Esophagus mucosa (tissue), 1 donor: ENCODE measurements around the gene RABEP2. TPM values are rescaled to one million over a fixed set of nuclear protein-coding genes. Genes with fewer than 3 reads are reported as not detected.
"Not testable (repeated sequence)": the region's sequence is repeated elsewhere in the genome, so short reads cannot be mapped to it uniquely, and the experiment has no call there.

ENCODE experiments used
- ATAC-seq: fragments of 200-7000 bp; cut with Tn5 transposase; one replicate; pipeline ENCODE4 v1.9.1; 2020
- total RNA-seq: library from RNA; stranded (reverse); gene quantifications from one replicate; pipeline ENCODE4 v1.2.4, GENCODE V29; 2023
- donor health status: DM: yes; HTN: yes; CAD: no.

The RABEP2 gene
- total RNA-seq, 1 donor from 2014 or later = 15.8 TPM

GRCh38 chr16:28932339-28933141 lies 7.5 kb upstream of the RABEP2 start:
- no peak for ATAC-seq

GRCh38 chr16:28931801-28932225 lies 6.8 kb upstream of the RABEP2 start, which contains the start of gene CD19:
Gene CD19 (plus strand): TSS chr16:28931971. CDS start chr16:28932001, 30 bp downstream.
- ATAC-seq = no peak

- ATAC-seq = no peak
These were observed 5.6 kb upstream of the RABEP2 start for GRCh38 chr16:28930652-28931051.

- ATAC-seq = no peak
These were observed 5.2 kb upstream of the RABEP2 start for GRCh38 chr16:28930203-28930602.

- ATAC-seq = no peak
These were observed 2.8 kb upstream of the RABEP2 start for GRCh38 chr16:28927815-28928214.

- ATAC-seq = not testable (repeated sequence)
These were observed 1.2 kb upstream of the RABEP2 start for GRCh38 chr16:28926284-28926683.

- peak; percentile 38 for ATAC-seq
These were observed 569 bp upstream of the RABEP2 start for GRCh38 chr16:28925386-28926228.

- ATAC-seq = no peak
These were observed 658 bp downstream of the RABEP2 start for GRCh38 chr16:28924399-28924761.

GRCh38 chr16:28923652-28924398 lies 1.2 kb downstream of the RABEP2 start:
- ATAC-seq = peak; percentile 31

GRCh38 chr16:28923231-28923587 lies 1.8 kb downstream of the RABEP2 start:
- ATAC-seq = no peak

- ATAC-seq = no peak
These were observed 6.3 kb downstream of the RABEP2 start for GRCh38 chr16:28918698-28919097.

- ATAC-seq = no peak
These were observed 7.9 kb downstream of the RABEP2 start for GRCh38 chr16:28917095-28917494.

- no peak for ATAC-seq
These were observed 9.9 kb downstream of the RABEP2 start for GRCh38 chr16:28915181-28915580.

GRCh38 chr16:28913946-28914724 lies 10.9 kb downstream of the RABEP2 start:
- ATAC-seq = no peak

- no peak for ATAC-seq
These were observed 12.5 kb downstream of the RABEP2 start for GRCh38 chr16:28912558-28912957.

GRCh38 chr16:28910086-28911031 lies 14.7 kb downstream of the RABEP2 start:
- ATAC-seq = peak; percentile 89

GRCh38 chr16:28905800-28906372 lies 19.2 kb downstream of the RABEP2 start:
- no peak for ATAC-seq

- no peak for ATAC-seq
These were observed 19.7 kb downstream of the RABEP2 start for GRCh38 chr16:28905229-28905754.

- ATAC-seq = no peak
These were observed 20.2 kb downstream of the RABEP2 start for GRCh38 chr16:28904828-28905227.

GRCh38 chr16:28904363-28904762 lies 20.7 kb downstream of the RABEP2 start:
- no peak for ATAC-seq
